Smooth muscle cell (in vitro differentiated cells): Measurements from ENCODE around the gene EPS15. TPM values are rescaled to one million over a fixed set of nuclear protein-coding genes. Genes with fewer than 3 reads are reported as not detected.

Experiments used
- DNase-seq: peaks from one replicate; lab custom pipeline; 2025; ENCODE audit not compliant: unreplicated experiment; lab: John Stamatoyannopoulos, UW
- H2AFZ ChIP-seq: fragments of 200-600 bp; sonication (generic); 2 replicates; pipeline ENCODE4 v1.6.0; 2016; ENCODE audit warnings: antibody characterized with exemption, low read depth, mild to moderate bottlenecking
- H3F3A ChIP-seq: fragments of 200-600 bp; sonication (generic); 2 replicates; pipeline ENCODE4 v1.6.0; 2017; ENCODE audit warnings: antibody characterized with exemption, low read depth
- H3K27ac ChIP-seq: fragments of 200-600 bp; sonication (generic); 2 replicates; pipeline ENCODE4 v1.5.1; 2016; ENCODE audit warnings: low read depth, mild to moderate bottlenecking
- H3K27me3 ChIP-seq: fragments of 200-600 bp; sonication (generic); 2 replicates; pipeline ENCODE4 v1.6.1; 2016; ENCODE audit warnings: low read depth, mild to moderate bottlenecking
- H3K36me3 ChIP-seq: fragments of 200-600 bp; sonication (generic); 2 replicates; pipeline ENCODE4 v1.5.1; 2016; ENCODE audit warnings: low read depth
- H3K4me1 ChIP-seq: fragments of 200-600 bp; sonication (generic); 2 replicates; pipeline ENCODE4 v1.5.1; 2016; ENCODE audit warnings: low read depth
- H3K4me2 ChIP-seq: fragments of 200-600 bp; sonication (generic); 2 replicates; pipeline ENCODE4 v1.6.0; 2016; ENCODE audit warnings: mild to moderate bottlenecking
- H3K4me3 ChIP-seq: fragments of 200-600 bp; sonication (generic); 2 replicates; pipeline ENCODE4 v1.5.1; 2016; ENCODE audit warnings: mild to moderate bottlenecking
- H3K79me2 ChIP-seq: fragments of 200-600 bp; sonication (generic); 2 replicates; pipeline ENCODE4 v1.6.0; 2016; ENCODE audit warnings: low read depth, mild to moderate bottlenecking
- H3K9ac ChIP-seq: fragments of 200-600 bp; sonication (generic); 2 replicates; pipeline ENCODE4 v1.6.0; 2016; ENCODE audit warnings: low read depth
- H3K9me3 ChIP-seq: fragments of 200-600 bp; sonication (generic); replicated peaks from 2 replicates; pipeline ENCODE4 v1.5.1; 2016; ENCODE audit warnings: low read depth
- H4K20me1 ChIP-seq: fragments of 200-600 bp; sonication (generic); 2 replicates; pipeline ENCODE4 v1.6.0; 2016; ENCODE audit warnings: low read depth
- WGBS: methylation state at CpG from one replicate; pipeline ENCODE4 v1.1.7; 2016; ENCODE audit warnings: low lambda C conversion rate; 5-methylcytosine and 5-hydroxymethylcytosine counted together
- polyA plus RNA-seq: library from polyadenylated mRNA; unstranded; fragments of >200 nt; fragmentation: Nextera tagmentation; extraction: Ambion mirVana; gene quantifications from 2 replicates; pipeline ENCODE4 v1.2.1, GENCODE V29; 2016
- total RNA-seq: library from RNA; depleted of rRNA; stranded (reverse); fragments of >200 nt; gene quantifications from 2 replicates; pipeline ENCODE4 v1.2.3, GENCODE V29; 2014
- TF ChIP-seq, protein P1 (sequence below): fragments of 200-600 bp; sonication (generic); IDR thresholded peaks from 2 replicates; pipeline ENCODE4 v1.5.1; 2017; ENCODE audit warnings: borderline replicate concordance, mild to moderate bottlenecking, antibody characterized with exemption; ENCODE audit not compliant: insufficient read depth, poor library complexity, severe bottlenecking

EPS15 gene
- total and polyA plus RNA-seq, 2 experiments from 2014 or later = 9.0 to 54.3 TPM

DNA sequence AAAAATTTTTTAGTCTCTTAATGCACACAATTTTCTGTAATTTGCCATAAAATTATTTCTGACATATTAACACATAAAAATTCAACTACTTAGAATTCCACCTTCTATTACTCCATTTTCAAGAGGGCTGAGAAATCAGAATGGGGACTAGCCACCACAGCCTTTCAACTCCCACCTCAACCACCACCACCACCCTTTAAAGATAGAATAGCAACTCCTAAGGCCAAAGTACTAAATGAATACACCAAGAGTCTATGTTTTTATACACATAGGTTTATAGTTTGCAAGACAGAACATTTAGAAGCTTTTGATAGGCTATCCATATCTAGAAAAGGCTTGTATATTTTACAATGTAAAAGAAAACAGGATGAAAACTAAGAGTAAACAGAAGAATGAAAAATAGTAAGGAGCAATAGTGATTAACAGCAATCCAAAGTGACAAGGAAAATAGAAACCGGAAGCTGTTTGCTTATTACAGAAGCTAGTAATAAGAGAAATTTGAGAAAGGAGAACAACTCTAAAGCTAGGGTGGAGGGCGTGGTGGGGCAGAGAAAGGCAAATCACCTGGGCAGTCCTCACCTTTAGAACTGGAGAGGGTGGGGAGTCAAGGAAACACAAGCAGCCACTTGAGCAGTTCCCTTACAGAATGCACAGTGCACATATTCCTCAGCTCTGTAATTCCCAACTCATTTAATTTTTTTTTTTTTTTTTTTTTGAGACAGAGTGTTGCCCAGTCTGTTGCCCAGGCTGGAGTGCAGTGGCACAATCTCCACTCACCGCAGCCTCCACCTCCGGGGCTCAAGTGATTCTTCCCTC, 27.7 kb downstream of the EPS15 start:
- H3K79me2 ChIP-seq = peaks cover 92% of the 10 kb centered on the region
- no peaks in the 10 kb centered on the region for H3K9me3 ChIP-seq
- no peak overlapping the region for H3K4me2 ChIP-seq
- no peaks in the 10 kb centered on the region for H3F3A ChIP-seq
- H3K4me1 ChIP-seq = no peaks in the 10 kb centered on the region
- H3K27ac ChIP-seq = no peak overlapping the region
- 91% methylated on average over 4 of the region's 4 CpGs for WGBS
- no peak overlapping the region for H2AFZ ChIP-seq
- H3K4me3 ChIP-seq = no peak overlapping the region
- H3K9ac ChIP-seq = no peak overlapping the region
- H3K27me3 ChIP-seq = no peaks in the 10 kb centered on the region
- peaks cover 86% of the 10 kb centered on the region for H4K20me1 ChIP-seq
- TF ChIP-seq, protein P1, sequence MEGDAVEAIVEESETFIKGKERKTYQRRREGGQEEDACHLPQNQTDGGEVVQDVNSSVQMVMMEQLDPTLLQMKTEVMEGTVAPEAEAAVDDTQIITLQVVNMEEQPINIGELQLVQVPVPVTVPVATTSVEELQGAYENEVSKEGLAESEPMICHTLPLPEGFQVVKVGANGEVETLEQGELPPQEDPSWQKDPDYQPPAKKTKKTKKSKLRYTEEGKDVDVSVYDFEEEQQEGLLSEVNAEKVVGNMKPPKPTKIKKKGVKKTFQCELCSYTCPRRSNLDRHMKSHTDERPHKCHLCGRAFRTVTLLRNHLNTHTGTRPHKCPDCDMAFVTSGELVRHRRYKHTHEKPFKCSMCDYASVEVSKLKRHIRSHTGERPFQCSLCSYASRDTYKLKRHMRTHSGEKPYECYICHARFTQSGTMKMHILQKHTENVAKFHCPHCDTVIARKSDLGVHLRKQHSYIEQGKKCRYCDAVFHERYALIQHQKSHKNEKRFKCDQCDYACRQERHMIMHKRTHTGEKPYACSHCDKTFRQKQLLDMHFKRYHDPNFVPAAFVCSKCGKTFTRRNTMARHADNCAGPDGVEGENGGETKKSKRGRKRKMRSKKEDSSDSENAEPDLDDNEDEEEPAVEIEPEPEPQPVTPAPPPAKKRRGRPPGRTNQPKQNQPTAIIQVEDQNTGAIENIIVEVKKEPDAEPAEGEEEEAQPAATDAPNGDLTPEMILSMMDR = no peak
- DNase-seq = no peak
- H3K36me3 ChIP-seq = no peaks in the 10 kb centered on the region

DNA sequence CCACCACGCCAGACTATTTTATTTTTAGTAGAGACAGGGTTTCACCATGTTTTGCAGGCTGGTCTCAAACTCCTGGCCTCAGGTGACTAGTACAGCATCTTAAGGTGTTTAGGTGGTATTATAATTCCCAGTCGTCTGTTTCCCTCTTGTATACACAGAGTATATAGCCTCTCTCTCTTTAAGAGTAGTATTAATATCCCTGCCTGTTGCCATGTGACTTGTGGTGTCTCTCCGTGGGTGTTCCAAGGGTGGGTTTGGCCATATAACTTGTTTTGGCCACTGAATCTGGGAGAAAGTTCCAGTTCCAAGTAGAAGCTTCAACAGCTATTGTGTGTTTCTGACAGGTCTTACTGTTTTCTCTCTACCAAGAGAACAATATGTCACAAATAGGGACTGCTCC, 29.6 kb downstream of the EPS15 start:
- H3K27me3 ChIP-seq = no peaks in the 10 kb centered on the region
- no peaks in the 10 kb centered on the region for H3K36me3 ChIP-seq
- no peaks in the 10 kb centered on the region for H3F3A ChIP-seq
- no peaks in the 10 kb centered on the region for H3K9me3 ChIP-seq
- WGBS = 96% methylated on average over 3 of the region's 3 CpGs
- H3K27ac ChIP-seq = no peak overlapping the region
- peaks cover 79% of the 10 kb centered on the region for H4K20me1 ChIP-seq
- TF ChIP-seq, protein P1 = no peak
- H3K4me1 ChIP-seq = no peaks in the 10 kb centered on the region
- no peak overlapping the region for H3K4me2 ChIP-seq
- no peak overlapping the region for H2AFZ ChIP-seq
- H3K4me3 ChIP-seq = no peak overlapping the region
- no peak for DNase-seq
- H3K9ac ChIP-seq = no peak overlapping the region
- H3K79me2 ChIP-seq = peaks cover 88% of the 10 kb centered on the region

DNA sequence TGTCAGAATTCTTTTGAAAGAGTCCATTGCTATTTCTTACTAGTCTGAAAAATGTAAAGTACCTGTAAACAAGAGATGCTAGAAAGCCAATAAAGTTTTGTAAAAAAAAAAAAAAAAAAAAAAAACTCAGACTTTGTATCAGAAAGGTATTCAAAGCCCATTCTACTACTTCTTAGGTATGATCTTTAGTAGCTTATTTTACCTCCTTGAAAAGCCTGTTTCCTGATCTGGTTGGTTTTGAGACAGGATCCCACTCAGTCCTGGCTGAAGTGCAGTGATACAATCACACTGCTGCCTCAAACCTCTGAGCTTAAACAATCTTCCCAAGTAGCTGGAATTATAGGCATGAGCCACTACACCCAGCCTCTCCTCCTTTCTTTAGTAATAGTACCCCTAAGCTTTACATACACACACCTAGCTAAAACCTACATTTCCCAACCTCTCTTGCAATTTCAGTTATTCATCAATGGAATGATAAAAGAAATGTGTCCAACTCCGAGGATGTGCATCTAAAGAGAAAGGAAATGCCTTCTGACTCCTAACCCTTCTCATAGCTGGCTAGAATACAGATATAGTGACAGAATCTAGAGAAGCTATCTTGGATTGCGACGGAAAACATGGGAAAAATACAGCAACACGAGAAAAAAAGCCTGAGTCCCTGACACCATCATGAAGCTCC, 30.6 kb downstream of the EPS15 start:
- Histone ChIP-seq H3K4me3 (no peak overlapping the region), H3K4me2 (no peak overlapping the region), H3K4me1 (no peaks in the 10 kb centered on the region), H3F3A (no peaks in the 10 kb centered on the region), H3K9me3 (no peaks in the 10 kb centered on the region), H3K27ac (no peak overlapping the region), H3K9ac (no peak overlapping the region), H3K27me3 (no peaks in the 10 kb centered on the region), H3K79me2 (peaks cover 83% of the 10 kb centered on the region), H3K36me3 (no peaks in the 10 kb centered on the region), H2AFZ (no peak overlapping the region), H4K20me1 (peaks cover 71% of the 10 kb centered on the region)
- TF ChIP-seq, protein P1 = no peak
- 91% methylated on average over 4 of the region's 4 CpGs for WGBS
- no peak for DNase-seq
